Gastrocnemius medialis (tissue), 4 donors: ENCODE data around the gene RNMT.

Source experiments
- POLR2A ChIP-seq, 2 donors: fragments of 450-650 bp; IDR thresholded peaks; one replicate each; pipeline ENCODE4 v1.6.1; 2017; ENCODE audit warnings: antibody characterized with exemption in 2 of 2, mild to moderate bottlenecking in 2 of 2, moderate library complexity in 2 of 2
- TF ChIP-seq, protein P1 (sequence below), 5 experiments: fragments of 450-650 bp in 3 of 5; fragments of 200-600 bp in 2 of 5; sonication (generic) in 2 of 5; IDR thresholded peaks in 4 of 5; conservative IDR thresholded peaks in 1 of 5; 1 replicate in 4 of 5; 2 replicates in 1 of 5; pipeline ENCODE4 v1.5.1; 2016 to 2019; ENCODE audit warnings: antibody characterized with exemption in 5 of 5, mild to moderate bottlenecking in 3 of 5, moderate library complexity in 3 of 5

DNA sequence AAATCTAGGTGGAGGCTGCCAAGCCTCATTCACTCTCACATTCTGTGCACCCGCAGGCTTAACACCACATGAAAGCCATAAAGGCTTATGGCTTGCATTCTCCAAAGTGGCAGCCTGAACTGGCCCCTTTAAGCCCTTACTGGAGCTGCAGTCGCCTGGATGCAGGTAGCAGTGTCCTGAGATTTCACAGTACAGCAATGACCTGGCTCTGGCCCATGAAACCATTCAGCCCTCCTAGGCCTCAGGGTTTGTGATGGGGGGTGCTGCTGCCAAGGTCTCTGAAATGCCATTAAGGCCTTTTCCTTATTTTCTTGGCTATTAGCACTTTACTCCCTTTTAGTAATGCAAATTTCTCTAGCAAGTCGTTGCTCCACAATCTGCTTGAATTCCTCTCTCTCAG, 48.6 kb downstream of the RNMT start:
- no peak for TF ChIP-seq POLR2A (IDR thresholded peaks at IDR 0.05)
- TF ChIP-seq, protein P1, sequence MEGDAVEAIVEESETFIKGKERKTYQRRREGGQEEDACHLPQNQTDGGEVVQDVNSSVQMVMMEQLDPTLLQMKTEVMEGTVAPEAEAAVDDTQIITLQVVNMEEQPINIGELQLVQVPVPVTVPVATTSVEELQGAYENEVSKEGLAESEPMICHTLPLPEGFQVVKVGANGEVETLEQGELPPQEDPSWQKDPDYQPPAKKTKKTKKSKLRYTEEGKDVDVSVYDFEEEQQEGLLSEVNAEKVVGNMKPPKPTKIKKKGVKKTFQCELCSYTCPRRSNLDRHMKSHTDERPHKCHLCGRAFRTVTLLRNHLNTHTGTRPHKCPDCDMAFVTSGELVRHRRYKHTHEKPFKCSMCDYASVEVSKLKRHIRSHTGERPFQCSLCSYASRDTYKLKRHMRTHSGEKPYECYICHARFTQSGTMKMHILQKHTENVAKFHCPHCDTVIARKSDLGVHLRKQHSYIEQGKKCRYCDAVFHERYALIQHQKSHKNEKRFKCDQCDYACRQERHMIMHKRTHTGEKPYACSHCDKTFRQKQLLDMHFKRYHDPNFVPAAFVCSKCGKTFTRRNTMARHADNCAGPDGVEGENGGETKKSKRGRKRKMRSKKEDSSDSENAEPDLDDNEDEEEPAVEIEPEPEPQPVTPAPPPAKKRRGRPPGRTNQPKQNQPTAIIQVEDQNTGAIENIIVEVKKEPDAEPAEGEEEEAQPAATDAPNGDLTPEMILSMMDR (IDR thresholded peaks at IDR 0.05 in 4 of 5, conservative IDR thresholded peaks at IDR 0.05 in 1 of 5): no peak
